ENCODE measurements around the gene SNAP25.

The SNAP25 gene

GRCh38 chr20:10216146-10216791, 2.4 kb upstream of the SNAP25 start:
- no peaks in the 10 kb centered on the region for H3K36me3 ChIP-seq (ENCODE audit: control insufficient read depth in 2 of 2, insufficient read depth in 2 of 2, low read length in 2 of 2)
- H3K27ac ChIP-seq (ENCODE audit: low read length), result peak overlapping the region; percentile 98
- peak overlapping the region in 1 of 2 donors; percentile 93 for H3K9ac ChIP-seq (ENCODE audit: low read length in 2 of 2)
- peaks cover 7% of the 10 kb centered on the region in 2 donors for H3K27me3 ChIP-seq (ENCODE audit: control insufficient read depth in 1 of 2, insufficient read depth in 2 of 2, low read length in 2 of 2)
- H3K9me3 ChIP-seq (ENCODE audit: control insufficient read depth in 2 of 2, low read length in 2 of 2), result no peaks in the 10 kb centered on the region
- H3K4me1 ChIP-seq (ENCODE audit: control insufficient read depth, insufficient read depth, low read length), result peaks cover 4% of the 10 kb centered on the region
- H3K4me3 ChIP-seq (ENCODE audit: low read length in 2 of 2), result peak overlapping the region in 1 of 2 donors; percentile 74

GRCh38 chr20:10217721-10218410, 764 bp upstream of the SNAP25 start:
- H3K27me3 ChIP-seq (ENCODE audit: control insufficient read depth in 1 of 2, insufficient read depth in 2 of 2, low read length in 2 of 2), result peaks cover 7% of the 10 kb centered on the region in 2 donors
- peak overlapping the region; percentile 67 to 74 for H3K4me3 ChIP-seq (ENCODE audit: low read length in 2 of 2)
- H3K4me1 ChIP-seq (ENCODE audit: control insufficient read depth, insufficient read depth, low read length), result peaks cover 4% of the 10 kb centered on the region
- H3K9ac ChIP-seq (ENCODE audit: low read length in 2 of 2), result peak overlapping the region; percentile 84 to 93
- peak overlapping the region; percentile 98 for H3K27ac ChIP-seq (ENCODE audit: low read length)
- no peaks in the 10 kb centered on the region for H3K36me3 ChIP-seq (ENCODE audit: control insufficient read depth in 2 of 2, insufficient read depth in 2 of 2, low read length in 2 of 2)
- H3K9me3 ChIP-seq (ENCODE audit: control insufficient read depth in 2 of 2, low read length in 2 of 2), result no peaks in the 10 kb centered on the region

GRCh38 chr20:10219452-10219791, 792 bp downstream of the SNAP25 start:
- H3K4me3 ChIP-seq (ENCODE audit: low read length in 2 of 2), result peak overlapping the region; percentile 74 to 83
- peak overlapping the region; percentile 89 for H3K27ac ChIP-seq (ENCODE audit: low read length)
- peaks cover 4% of the 10 kb centered on the region for H3K4me1 ChIP-seq (ENCODE audit: control insufficient read depth, insufficient read depth, low read length)
- no peaks in the 10 kb centered on the region for H3K36me3 ChIP-seq (ENCODE audit: control insufficient read depth in 2 of 2, insufficient read depth in 2 of 2, low read length in 2 of 2)
- H3K27me3 ChIP-seq (ENCODE audit: control insufficient read depth in 1 of 2, insufficient read depth in 2 of 2, low read length in 2 of 2), result peaks cover 5 to 7% of the 10 kb centered on the region in 2 donors
- H3K9ac ChIP-seq (ENCODE audit: low read length in 2 of 2), result peak overlapping the region in 1 of 2 donors; percentile 78
- no peaks in the 10 kb centered on the region for H3K9me3 ChIP-seq (ENCODE audit: control insufficient read depth in 2 of 2, low read length in 2 of 2)

- no peak overlapping the region for H3K9ac ChIP-seq (ENCODE audit: low read length in 2 of 2)
- H3K27me3 ChIP-seq (ENCODE audit: control insufficient read depth in 1 of 2, insufficient read depth in 2 of 2, low read length in 2 of 2), result peaks cover 5 to 7% of the 10 kb centered on the region in 2 donors
- no peaks in the 10 kb centered on the region for H3K36me3 ChIP-seq (ENCODE audit: control insufficient read depth in 2 of 2, insufficient read depth in 2 of 2, low read length in 2 of 2)
- no peak overlapping the region for H3K4me3 ChIP-seq (ENCODE audit: low read length in 2 of 2)
- no peaks in the 10 kb centered on the region for H3K9me3 ChIP-seq (ENCODE audit: control insufficient read depth in 2 of 2, low read length in 2 of 2)
- no peak overlapping the region for H3K27ac ChIP-seq (ENCODE audit: low read length)
- peaks cover 4% of the 10 kb centered on the region for H3K4me1 ChIP-seq (ENCODE audit: control insufficient read depth, insufficient read depth, low read length)
Measured at GRCh38 chr20:10219993-10220750, 1.5 kb downstream of the SNAP25 start.

GRCh38 chr20:10221021-10221420, 2.4 kb downstream of the SNAP25 start:
- H3K9ac ChIP-seq (ENCODE audit: low read length in 2 of 2), result no peak overlapping the region
- peaks cover 5 to 7% of the 10 kb centered on the region in 2 donors for H3K27me3 ChIP-seq (ENCODE audit: control insufficient read depth in 1 of 2, insufficient read depth in 2 of 2, low read length in 2 of 2)
- H3K27ac ChIP-seq (ENCODE audit: low read length), result no peak overlapping the region
- H3K36me3 ChIP-seq (ENCODE audit: control insufficient read depth in 2 of 2, insufficient read depth in 2 of 2, low read length in 2 of 2), result no peaks in the 10 kb centered on the region
- no peaks in the 10 kb centered on the region for H3K9me3 ChIP-seq (ENCODE audit: control insufficient read depth in 2 of 2, low read length in 2 of 2)
- no peak overlapping the region for H3K4me3 ChIP-seq (ENCODE audit: low read length in 2 of 2)
- peaks cover 4% of the 10 kb centered on the region for H3K4me1 ChIP-seq (ENCODE audit: control insufficient read depth, insufficient read depth, low read length)

- no peak overlapping the region for H3K27ac ChIP-seq (ENCODE audit: low read length)
- H3K4me1 ChIP-seq (ENCODE audit: control insufficient read depth, insufficient read depth, low read length), result no peaks in the 10 kb centered on the region
- no peak overlapping the region for H3K9ac ChIP-seq (ENCODE audit: low read length in 2 of 2)
- no peak overlapping the region for H3K4me3 ChIP-seq (ENCODE audit: low read length in 2 of 2)
- no peaks in the 10 kb centered on the region for H3K9me3 ChIP-seq (ENCODE audit: control insufficient read depth in 2 of 2, low read length in 2 of 2)
- no peaks in the 10 kb centered on the region for H3K36me3 ChIP-seq (ENCODE audit: control insufficient read depth in 2 of 2, insufficient read depth in 2 of 2, low read length in 2 of 2)
- no peaks in the 10 kb centered on the region for H3K27me3 ChIP-seq (ENCODE audit: control insufficient read depth in 1 of 2, insufficient read depth in 2 of 2, low read length in 2 of 2)
Measured at GRCh38 chr20:10225439-10226060, 6.9 kb downstream of the SNAP25 start.

- Histone ChIP-seq H3K27me3 (ENCODE audit: control insufficient read depth in 1 of 2, insufficient read depth in 2 of 2, low read length in 2 of 2) (no peaks in the 10 kb centered on the region), H3K9me3 (ENCODE audit: control insufficient read depth in 2 of 2, low read length in 2 of 2) (no peaks in the 10 kb centered on the region), H3K9ac (ENCODE audit: low read length in 2 of 2) (no peak overlapping the region), H3K4me3 (ENCODE audit: low read length in 2 of 2) (no peak overlapping the region), H3K4me1 (ENCODE audit: control insufficient read depth, insufficient read depth, low read length) (no peaks in the 10 kb centered on the region), H3K36me3 (ENCODE audit: control insufficient read depth in 2 of 2, insufficient read depth in 2 of 2, low read length in 2 of 2) (no peaks in the 10 kb centered on the region), H3K27ac (ENCODE audit: low read length) (no peak overlapping the region)
Measured at GRCh38 chr20:10228330-10228729, 9.7 kb downstream of the SNAP25 start.

GRCh38 chr20:10231290-10231689, 12.7 kb downstream of the SNAP25 start:
- Histone ChIP-seq H3K36me3 (ENCODE audit: control insufficient read depth in 2 of 2, insufficient read depth in 2 of 2, low read length in 2 of 2) (no peaks in the 10 kb centered on the region), H3K9ac (ENCODE audit: low read length in 2 of 2) (no peak overlapping the region), H3K4me3 (ENCODE audit: low read length in 2 of 2) (no peak overlapping the region), H3K4me1 (ENCODE audit: control insufficient read depth, insufficient read depth, low read length) (no peaks in the 10 kb centered on the region), H3K9me3 (ENCODE audit: control insufficient read depth in 2 of 2, low read length in 2 of 2) (no peaks in the 10 kb centered on the region), H3K27me3 (ENCODE audit: control insufficient read depth in 1 of 2, insufficient read depth in 2 of 2, low read length in 2 of 2) (no peaks in the 10 kb centered on the region), H3K27ac (ENCODE audit: low read length) (no peak overlapping the region)

GRCh38 chr20:10236540-10237533, 18.2 kb downstream of the SNAP25 start:
- Histone ChIP-seq H3K36me3 (ENCODE audit: control insufficient read depth in 2 of 2, insufficient read depth in 2 of 2, low read length in 2 of 2) (no peaks in the 10 kb centered on the region), H3K4me3 (ENCODE audit: low read length in 2 of 2) (no peak overlapping the region), H3K27ac (ENCODE audit: low read length) (no peak overlapping the region), H3K4me1 (ENCODE audit: control insufficient read depth, insufficient read depth, low read length) (no peaks in the 10 kb centered on the region), H3K9me3 (ENCODE audit: control insufficient read depth in 2 of 2, low read length in 2 of 2) (no peaks in the 10 kb centered on the region), H3K9ac (ENCODE audit: low read length in 2 of 2) (no peak overlapping the region), H3K27me3 (ENCODE audit: control insufficient read depth in 1 of 2, insufficient read depth in 2 of 2, low read length in 2 of 2) (no peaks in the 10 kb centered on the region)

GRCh38 chr20:10239954-10240353, 21.3 kb downstream of the SNAP25 start:
- no peaks in the 10 kb centered on the region for H3K4me1 ChIP-seq (ENCODE audit: control insufficient read depth, insufficient read depth, low read length)
- H3K36me3 ChIP-seq (ENCODE audit: control insufficient read depth in 2 of 2, insufficient read depth in 2 of 2, low read length in 2 of 2), result no peaks in the 10 kb centered on the region
- no peak overlapping the region for H3K4me3 ChIP-seq (ENCODE audit: low read length in 2 of 2)
- H3K9me3 ChIP-seq (ENCODE audit: control insufficient read depth in 2 of 2, low read length in 2 of 2), result no peaks in the 10 kb centered on the region
- no peak overlapping the region for H3K27ac ChIP-seq (ENCODE audit: low read length)
- no peak overlapping the region for H3K9ac ChIP-seq (ENCODE audit: low read length in 2 of 2)
- no peaks in the 10 kb centered on the region for H3K27me3 ChIP-seq (ENCODE audit: control insufficient read depth in 1 of 2, insufficient read depth in 2 of 2, low read length in 2 of 2)
